Uterus (tissue), 4 donors: ENCODE measurements around the gene FKBP2. TPM values are rescaled to one million over a fixed set of nuclear protein-coding genes. Genes with fewer than 3 reads are reported as not detected.

Experiments
- DNase-seq, 2 donors: peaks; one replicate each; pipeline ENCODE4 v3.0.0-alpha.2; 2019 to 2020
- H3K27ac ChIP-seq, 2 donors: fragments of 200-600 bp; sonication (generic); 1 replicate in 1 of 2; 2 replicates in 1 of 2; pipeline ENCODE4 v1.5.1; 2016 to 2018
- H3K27me3 ChIP-seq, 2 donors: fragments of 200-600 bp; sonication (generic); one replicate each; pipeline ENCODE4 v1.5.1; 2018 to 2019; ENCODE audit warnings: control low read depth in 1 of 2
- H3K36me3 ChIP-seq, 2 donors: fragments of 200-600 bp; sonication (generic); one replicate each; pipeline ENCODE4 v1.5.1; 2019; ENCODE audit warnings: control low read depth in 1 of 2
- H3K4me1 ChIP-seq, 2 donors: fragments of 200-600 bp; sonication (generic); one replicate each; pipeline ENCODE4 v1.5.1; 2018 to 2019; ENCODE audit warnings: control low read depth in 1 of 2
- H3K4me3 ChIP-seq, 2 donors: fragments of 200-600 bp; sonication (generic); 1 replicate in 1 of 2; 2 replicates in 1 of 2; pipeline ENCODE4 v1.5.1; 2018 to 2019; ENCODE audit warnings: mild to moderate bottlenecking in 1 of 2
- H3K9me3 ChIP-seq, 2 donors: fragments of 200-600 bp; sonication (generic); one replicate each; pipeline ENCODE4 v1.5.1; 2019; ENCODE audit warnings: control low read depth in 1 of 2
- POLR2A ChIP-seq, 2 donors: fragments of 450-650 bp; IDR thresholded peaks; one replicate each; pipeline ENCODE4 v1.6.1; 2016; ENCODE audit warnings: antibody characterized with exemption in 2 of 2, mild to moderate bottlenecking in 1 of 2, moderate library complexity in 1 of 2
- intact Hi-C: fragments of 100-400 bp; cut with DNase I; formaldehyde crosslinking; loops from one replicate; pipeline ENCODE4 v1.15.1; 2023; ENCODE audit warnings: low total_unique reads
- total RNA-seq, 4 donors: library from RNA; depleted of rRNA in 3 of 4; stranded (reverse); fragments of >200 nt in 3 of 4; gene quantifications; one replicate each; pipeline versions ENCODE4 v1.1.0 to v1.2.4, GENCODE V29; 2014 to 2023
- TF ChIP-seq, protein P1 (sequence below), 4 experiments: fragments of 200-600 bp in 2 of 4; fragments of 450-650 bp in 2 of 4; sonication (generic) in 2 of 4; IDR thresholded peaks; one replicate each; pipeline ENCODE4 v1.5.1; 2016 to 2019; ENCODE audit warnings: antibody characterized with exemption in 4 of 4, mild to moderate bottlenecking in 2 of 4, moderate library complexity in 1 of 4
- donor health status: DM: yes; HTN: yes; CAD: no.

The FKBP2 gene
- total RNA-seq, 4 donors from 2014 or later = 22.3 to 74.0 (median 37.7) TPM

DNA sequence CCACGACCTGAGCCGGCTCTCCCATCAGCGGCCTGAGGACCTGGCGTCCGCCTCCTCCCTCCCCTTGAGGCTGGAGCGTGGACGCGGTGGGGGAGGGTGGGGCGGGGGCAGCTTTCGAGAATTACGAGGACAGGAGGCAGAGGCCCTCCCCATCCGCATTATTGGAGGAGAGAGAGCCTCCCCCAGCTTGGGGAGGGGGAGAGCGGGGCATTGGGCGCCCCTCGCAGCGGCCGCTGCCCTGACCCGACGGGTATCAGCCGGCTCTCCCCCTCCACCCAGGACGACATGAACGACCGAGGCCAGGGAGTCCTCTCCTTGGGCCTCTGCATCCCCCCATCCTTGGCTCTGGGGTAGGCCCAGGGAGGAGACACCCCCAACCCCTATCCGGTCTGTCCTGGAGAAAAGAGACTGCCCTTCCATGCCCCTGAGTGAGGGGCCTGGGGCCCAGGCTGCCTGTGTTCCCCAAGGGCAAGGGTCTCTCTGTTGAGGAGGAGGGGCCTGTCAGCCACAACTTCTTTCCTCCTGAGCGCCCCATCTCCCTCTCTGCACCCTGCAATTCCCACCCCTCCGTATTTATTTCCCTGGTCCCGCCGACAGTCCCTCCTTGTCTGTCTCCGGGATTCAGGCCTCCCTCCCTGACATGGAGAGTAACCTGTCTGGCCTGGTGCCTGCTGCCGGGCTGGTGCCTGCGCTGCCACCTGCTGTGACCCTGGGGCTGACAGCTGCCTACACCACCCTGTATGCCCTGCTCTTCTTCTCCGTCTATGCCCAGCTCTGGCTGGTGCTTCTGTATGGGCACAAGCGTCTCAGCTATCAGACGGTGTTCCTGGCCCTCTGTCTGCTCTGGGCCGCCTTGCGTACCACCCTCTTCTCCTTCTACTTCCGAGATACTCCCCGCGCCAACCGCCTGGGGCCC, 45.2 kb downstream of the FKBP2 start:
- H3K4me1 ChIP-seq = peaks cover 6 to 15% of the 10 kb centered on the region in 2 donors
- no peaks in the 10 kb centered on the region for H3K9me3 ChIP-seq
- no peak for TF ChIP-seq POLR2A (IDR thresholded peaks at IDR 0.05)
- TF ChIP-seq, protein P1, sequence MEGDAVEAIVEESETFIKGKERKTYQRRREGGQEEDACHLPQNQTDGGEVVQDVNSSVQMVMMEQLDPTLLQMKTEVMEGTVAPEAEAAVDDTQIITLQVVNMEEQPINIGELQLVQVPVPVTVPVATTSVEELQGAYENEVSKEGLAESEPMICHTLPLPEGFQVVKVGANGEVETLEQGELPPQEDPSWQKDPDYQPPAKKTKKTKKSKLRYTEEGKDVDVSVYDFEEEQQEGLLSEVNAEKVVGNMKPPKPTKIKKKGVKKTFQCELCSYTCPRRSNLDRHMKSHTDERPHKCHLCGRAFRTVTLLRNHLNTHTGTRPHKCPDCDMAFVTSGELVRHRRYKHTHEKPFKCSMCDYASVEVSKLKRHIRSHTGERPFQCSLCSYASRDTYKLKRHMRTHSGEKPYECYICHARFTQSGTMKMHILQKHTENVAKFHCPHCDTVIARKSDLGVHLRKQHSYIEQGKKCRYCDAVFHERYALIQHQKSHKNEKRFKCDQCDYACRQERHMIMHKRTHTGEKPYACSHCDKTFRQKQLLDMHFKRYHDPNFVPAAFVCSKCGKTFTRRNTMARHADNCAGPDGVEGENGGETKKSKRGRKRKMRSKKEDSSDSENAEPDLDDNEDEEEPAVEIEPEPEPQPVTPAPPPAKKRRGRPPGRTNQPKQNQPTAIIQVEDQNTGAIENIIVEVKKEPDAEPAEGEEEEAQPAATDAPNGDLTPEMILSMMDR (IDR thresholded peaks at IDR 0.05) = no peak
- peak overlapping the region; percentile 64 to 74 for H3K4me3 ChIP-seq
- no peak for DNase-seq
- intact Hi-C loops = no loop called here
- H3K27me3 ChIP-seq = no peaks in the 10 kb centered on the region
- H3K27ac ChIP-seq = peak overlapping the region; percentile 94 to 98
- no peaks in the 10 kb centered on the region for H3K36me3 ChIP-seq

DNA sequence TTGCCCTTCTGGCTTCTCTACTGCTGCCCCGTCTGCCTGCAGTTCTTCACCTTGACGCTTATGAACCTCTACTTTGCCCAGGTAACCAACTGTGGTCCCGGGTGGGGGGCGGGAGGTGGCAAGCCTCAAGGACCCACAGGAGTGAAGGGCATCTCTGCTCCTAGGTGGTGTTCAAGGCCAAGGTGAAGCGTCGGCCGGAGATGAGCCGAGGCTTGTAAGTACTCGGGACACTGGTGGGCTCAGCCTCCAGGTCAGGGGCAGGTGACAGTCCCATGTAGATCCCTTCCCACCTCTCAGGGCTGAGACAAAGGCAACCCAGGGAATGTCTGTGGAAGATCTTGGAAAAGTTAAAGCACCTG, 45.9 kb downstream of the FKBP2 start:
- H3K4me1 ChIP-seq = peaks cover 6 to 21% of the 10 kb centered on the region in 2 donors

DNA sequence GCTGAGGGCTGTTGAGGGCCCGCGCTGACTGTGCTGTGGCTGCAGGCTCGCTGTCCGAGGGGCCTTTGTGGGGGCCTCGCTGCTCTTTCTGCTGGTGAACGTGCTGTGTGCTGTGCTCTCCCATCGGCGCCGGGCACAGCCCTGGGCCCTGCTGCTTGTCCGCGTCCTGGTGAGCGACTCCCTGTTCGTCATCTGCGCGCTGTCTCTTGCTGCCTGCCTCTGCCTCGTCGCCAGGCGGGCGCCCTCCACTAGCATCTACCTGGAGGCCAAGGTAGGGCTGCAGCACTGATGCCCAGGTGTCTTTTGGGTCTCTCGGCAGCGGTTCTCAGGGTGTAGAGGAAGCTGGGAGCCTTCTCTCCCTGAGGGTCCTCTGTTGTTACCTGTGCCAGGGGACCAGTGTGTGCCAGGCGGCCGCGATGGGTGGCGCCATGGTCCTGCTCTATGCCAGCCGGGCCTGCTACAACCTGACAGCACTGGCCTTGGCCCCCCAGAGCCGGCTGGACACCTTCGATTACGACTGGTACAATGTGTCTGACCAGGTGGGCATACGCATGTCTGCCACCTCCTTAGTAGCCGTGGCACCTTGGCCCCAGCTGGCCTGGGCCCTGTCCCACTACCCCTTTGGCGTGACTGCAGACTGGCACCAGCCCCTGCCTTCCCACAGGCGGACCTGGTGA, 46.9 kb downstream of the FKBP2 start:
- Histone ChIP-seq H3K9me3 (no peaks in the 10 kb centered on the region), H3K4me1 (peaks cover 6 to 29% of the 10 kb centered on the region in 2 donors), H3K4me3 (no peak overlapping the region), H3K27ac (no peak overlapping the region), H3K36me3 (no peaks in the 10 kb centered on the region), H3K27me3 (peaks cover under 1 to 7% of the 10 kb centered on the region in 2 donors)
- no peak for DNase-seq
- TF ChIP-seq, protein P1 (IDR thresholded peaks at IDR 0.05) = no peak
- no peak for TF ChIP-seq POLR2A (IDR thresholded peaks at IDR 0.05)
- intact Hi-C loops = no loop called here

More for the DNA sequence above, 45.9 kb downstream of the FKBP2 start:
- TF ChIP-seq, protein P1 (IDR thresholded peaks at IDR 0.05) = no peak
- TF ChIP-seq POLR2A (IDR thresholded peaks at IDR 0.05) = no peak
- Histone ChIP-seq H3K9me3 (no peaks in the 10 kb centered on the region), H3K4me3 (no peak overlapping the region), H3K27ac (no peak overlapping the region), H3K27me3 (no peaks in the 10 kb centered on the region), H3K36me3 (no peaks in the 10 kb centered on the region)
- DNase-seq = no peak
- intact Hi-C loops = no loop called here

DNA sequence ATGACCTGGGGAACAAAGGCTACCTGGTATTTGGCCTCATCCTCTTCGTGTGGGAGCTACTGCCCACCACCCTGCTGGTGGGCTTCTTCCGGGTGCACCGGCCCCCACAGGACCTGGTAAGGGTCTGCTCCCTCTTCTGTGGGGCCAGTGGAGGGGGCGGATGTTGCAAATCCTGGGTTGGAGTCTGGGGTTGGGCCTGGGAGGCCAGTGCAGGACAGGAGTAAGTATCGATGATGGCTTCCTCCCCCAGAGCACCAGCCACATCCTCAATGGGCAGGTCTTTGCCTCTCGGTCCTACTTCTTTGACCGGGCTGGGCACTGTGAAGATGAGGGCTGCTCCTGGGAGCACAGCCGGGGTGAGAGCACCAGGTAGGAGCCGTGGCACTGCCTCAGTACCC, 47.5 kb downstream of the FKBP2 start:
- Histone ChIP-seq H3K9me3 (no peaks in the 10 kb centered on the region), H3K4me3 (no peak overlapping the region), H3K27ac (no peak overlapping the region), H3K36me3 (no peaks in the 10 kb centered on the region), H3K4me1 (peaks cover 3 to 26% of the 10 kb centered on the region in 2 donors), H3K27me3 (peaks cover 5 to 8% of the 10 kb centered on the region in 2 donors)
- TF ChIP-seq, protein P1 (IDR thresholded peaks at IDR 0.05) = no peak
- no peak for TF ChIP-seq POLR2A (IDR thresholded peaks at IDR 0.05)
- DNase-seq = no peak
- intact Hi-C loops = no loop called here
